Stomach (tissue), 9 donors: Measurements from ENCODE around the gene THSD7A. TPM values are rescaled to one million over a fixed set of nuclear protein-coding genes. Genes with fewer than 3 reads are reported as not detected.

Experiments
- DNase-seq, 2 donors: peaks; one replicate each; pipeline versions ENCODE4 v3.0.0 to v3.0.0-alpha.2; 2013 to 2019
- H3K27ac ChIP-seq, 5 donors: fragments of 200-600 bp in 4 of 5; sonication (generic) in 4 of 5; one replicate each; pipeline ENCODE4 v1.5.1; 2013 to 2019; ENCODE audit warnings: mild to moderate bottlenecking in 1 of 5, moderate library complexity in 1 of 5
- H3K27me3 ChIP-seq, 3 donors: fragments of 200-600 bp; sonication (generic); one replicate each; pipeline ENCODE4 v1.5.1; 2017 to 2019; ENCODE audit warnings: mixed run types in 1 of 3
- H3K36me3 ChIP-seq, 4 donors: fragments of 200-600 bp; sonication (generic); 1 replicate in 3 of 4; 2 replicates in 1 of 4; pipeline ENCODE4 v1.5.1; 2016 to 2019
- H3K4me1 ChIP-seq, 4 donors: fragments of 200-600 bp; sonication (generic); one replicate each; pipeline ENCODE4 v1.5.1; 2016 to 2019
- H3K4me3 ChIP-seq, 4 donors: fragments of 200-600 bp; sonication (generic) in 3 of 4; one replicate each; pipeline ENCODE4 v1.5.1; 2016 to 2019; ENCODE audit warnings: mild to moderate bottlenecking in 1 of 4
- H3K9me3 ChIP-seq, 4 donors: fragments of 200-600 bp; sonication (generic); one replicate each; pipeline ENCODE4 v1.5.1; 2016 to 2019
- CTCF ChIP-seq, 7 experiments: fragments of 450-650 bp in 4 of 7; fragments of 200-600 bp in 3 of 7; sonication (generic) in 3 of 7; IDR thresholded peaks; one replicate each; pipeline ENCODE4 v1.5.1; 2016 to 2019; ENCODE audit warnings: antibody characterized with exemption in 7 of 7, control low read depth in 2 of 7, mild to moderate bottlenecking in 1 of 7
- EP300 ChIP-seq: sonication (generic); formaldehyde crosslinking; IDR thresholded peaks from one replicate; pipeline ENCODE4 v1.6.1; 2017; ENCODE audit warnings: antibody characterized with exemption
- POLR2A ChIP-seq, 4 donors: fragments of 450-650 bp; IDR thresholded peaks; one replicate each; pipeline ENCODE4 v1.6.1; 2016; ENCODE audit warnings: antibody characterized with exemption in 4 of 4, control low read depth in 2 of 4, mild to moderate bottlenecking in 1 of 4, moderate library complexity in 1 of 4
- POLR2AphosphoS5 ChIP-seq, 3 donors: sonication (generic); formaldehyde crosslinking; IDR thresholded peaks; one replicate each; pipeline ENCODE4 v1.6.1; 2016; ENCODE audit warnings: antibody characterized with exemption in 3 of 3
- WGBS, 5 donors: extraction: QIAGEN DNeasy Blood & Tissue Kit in 3 of 5; methylation state at CpG; one replicate each; pipeline versions ENCODE4 v1.1.5 to v1.1.7; 2013 to 2018; 5-methylcytosine and 5-hydroxymethylcytosine counted together
- intact Hi-C: fragments of 100-400 bp; cut with DNase I; formaldehyde crosslinking; loops from one replicate; pipeline ENCODE4 v1.15.1; 2023; ENCODE audit warnings: low total_unique reads
- polyA plus RNA-seq, 3 donors: library from polyadenylated mRNA; stranded (reverse); fragments of 200-250 nt; gene quantifications; one replicate each; pipeline ENCODE4 v1.2.3, GENCODE V29; 2013
- total RNA-seq, 5 donors: library from RNA; depleted of rRNA; stranded (reverse); fragments of >200 nt; gene quantifications; one replicate each; pipeline versions ENCODE4 v1.1.0 to v1.2.3, GENCODE V29; 2014 to 2016
- donor health status: healthy with polysubstance abuse.
- donor health status: Bipolar disorder and iron deficiency.
- donor health status: healthy.

THSD7A gene
- total and polyA plus RNA-seq, 8 donors = 0.06 to 13.2 (median 0.46) TPM; not detected in 1

GRCh38 chr7:11786186-11786585, 45.8 kb downstream of the THSD7A start:
- intact Hi-C loops = no loop called here
- WGBS, 5 donors = 54 to 76% (median 67%) methylated on average over 2 of the region's 2 CpGs
- TF ChIP-seq POLR2AphosphoS5 (IDR thresholded peaks at IDR 0.05) = no peak
- TF ChIP-seq POLR2A (IDR thresholded peaks at IDR 0.05) = no peak
- no peak for TF ChIP-seq CTCF (IDR thresholded peaks at IDR 0.05)
- no peak for TF ChIP-seq EP300
- Histone ChIP-seq H3K9me3 (no peaks in the 10 kb centered on the region), H3K27me3 (no peaks in the 10 kb centered on the region), H3K4me1 (no peaks in the 10 kb centered on the region), H3K27ac (no peak overlapping the region), H3K4me3 (no peak overlapping the region), H3K36me3 (no peaks in the 10 kb centered on the region)
- DNase-seq = peak in 1 of 2 donors; percentile 18

GRCh38 chr7:11784769-11785536, 47.0 kb downstream of the THSD7A start:
- Histone ChIP-seq H3K4me1 (no peaks in the 10 kb centered on the region), H3K27ac (no peak overlapping the region), H3K9me3 (no peaks in the 10 kb centered on the region), H3K27me3 (no peaks in the 10 kb centered on the region), H3K36me3 (no peaks in the 10 kb centered on the region), H3K4me3 (no peak overlapping the region)
- intact Hi-C loops = no loop called here
- no peak for DNase-seq
- TF ChIP-seq POLR2AphosphoS5 (IDR thresholded peaks at IDR 0.05) = no peak
- TF ChIP-seq EP300 = no peak
- TF ChIP-seq CTCF (IDR thresholded peaks at IDR 0.05) = no peak
- TF ChIP-seq POLR2A (IDR thresholded peaks at IDR 0.05) = no peak
- WGBS, 5 donors = 87 to 92% (median 92%) methylated on average over 3 of the region's 3 CpGs

- intact Hi-C loops = no loop called here
- TF ChIP-seq POLR2A (IDR thresholded peaks at IDR 0.05) (no peak), POLR2AphosphoS5 (IDR thresholded peaks at IDR 0.05) (no peak), EP300 (no peak), CTCF (IDR thresholded peaks at IDR 0.05) (no peak)
- H3K4me1 ChIP-seq = no peaks in the 10 kb centered on the region
- no peak overlapping the region for H3K27ac ChIP-seq
- WGBS, 5 donors = 77 to 88% (median 80%) methylated on average over 7 of the region's 7 CpGs
- no peak for DNase-seq
- no peaks in the 10 kb centered on the region for H3K27me3 ChIP-seq
- no peaks in the 10 kb centered on the region for H3K36me3 ChIP-seq
- no peak overlapping the region for H3K4me3 ChIP-seq
- H3K9me3 ChIP-seq = no peaks in the 10 kb centered on the region
Observed at GRCh38 chr7:11779864-11780674, 51.9 kb downstream of the THSD7A start.

GRCh38 chr7:11776039-11776438, 56.0 kb downstream of the THSD7A start:
- intact Hi-C loops = no loop called here
- H3K4me3 ChIP-seq = no peak overlapping the region
- no peaks in the 10 kb centered on the region for H3K27me3 ChIP-seq
- no peaks in the 10 kb centered on the region for H3K9me3 ChIP-seq
- no peaks in the 10 kb centered on the region for H3K36me3 ChIP-seq
- DNase-seq = no peak
- 73 to 85% (median 79%) methylated on average over 2 of the region's 2 CpGs for WGBS, 5 donors
- H3K4me1 ChIP-seq = no peaks in the 10 kb centered on the region
- TF ChIP-seq POLR2A (IDR thresholded peaks at IDR 0.05) = no peak
- no peak for TF ChIP-seq EP300
- no peak for TF ChIP-seq POLR2AphosphoS5 (IDR thresholded peaks at IDR 0.05)
- TF ChIP-seq CTCF (IDR thresholded peaks at IDR 0.05) = no peak
- H3K27ac ChIP-seq = no peak overlapping the region
